Heart left ventricle (tissue), 13 donors: Measurements from ENCODE around the gene ZNF705A.
"Not testable (repeated sequence)": the region's sequence is repeated elsewhere in the genome, so short reads cannot be mapped to it uniquely, and the experiment has no call there.

Experiments used
- CTCF ChIP-seq, 12 donors: fragments of 200-600 bp; sonication (generic) in 4 of 12; IDR thresholded peaks; one replicate each; pipeline versions ENCODE4 v1.5.0 to v1.8.0; 2018 to 2022; ENCODE audit warnings: antibody characterized with exemption in 12 of 12, mild to moderate bottlenecking in 5 of 12
- POLR2A ChIP-seq, 2 donors: fragments of 450-650 bp; IDR thresholded peaks; one replicate each; pipeline ENCODE4 v1.6.1; 2017; ENCODE audit warnings: antibody characterized with exemption in 2 of 2, mild to moderate bottlenecking in 2 of 2, moderate library complexity in 2 of 2
- donor health status: ischemic (EF 13 %, LVEDD 7.1; RV severe dilation, severe dysfunction).
- donor health status: DM: no; HTN: yes; CAD: no.
- donor health status: DM: no; HTN: no; CAD: no.
- donor health status: ischemic (EF 25% LVEDD 6.9; RV normal size, moderate dysfunction).
- donor health status: ischemic (EF 25% LVEDD 5.7; RV mildly dilated, moderate dysfunction).
- donor health status: ischemic (EF 35%, LVEDD 5.7; RV mildly dilated, moderate dysfunction).
- donor health status: nonischemic (EF 11% LVEDD 7.7; RV severe dilation, severe dysfunction).
- donor health status: DM: yes; HTN: yes; CAD: no.
- donor health status: PGD.
- donor health status: ischemic (EF 29% LVEDD 5.4; RV normal size, mild dysfunction).
- donor health status: nonischemic (EF 23%, LVEDD 6.1; RV moderate dilation, normal function).

GRCh38 chr12:8222303-8222702 is 65.5 kb downstream of the ZNF705A start:
- TF ChIP-seq CTCF, POLR2A (IDR thresholded peaks at IDR 0.05): not testable (repeated sequence)
